Keratinocyte (primary cell): Measurements from ENCODE around the gene AGBL3.

Experiments used
- CTCF ChIP-seq, 3 experiments: IDR thresholded peaks in 1 of 3; conservative IDR thresholded peaks in 1 of 3; optimal IDR thresholded peaks in 1 of 3; 2 replicates in 2 of 3; 3 replicates in 1 of 3; pipeline versions ENCODE3 to v1.5.1; 2011; ENCODE audit warnings: low read length in 3 of 3, mild to moderate bottlenecking in 3 of 3, moderate library complexity in 2 of 3, control low read depth in 1 of 3, inconsistent platforms in 1 of 3; ENCODE audit not compliant: insufficient read depth in 2 of 3; ENCODE audit errors: extremely low read depth in 1 of 3
- EZH2 ChIP-seq: IDR thresholded peaks from one replicate; pipeline ENCODE4 v1.6.1; 2012; ENCODE audit warnings: inconsistent platforms, mild to moderate bottlenecking, low read length, moderate library complexity

GRCh38 chr7:134992626-134993179, 6.4 kb downstream of the AGBL3 start:
- TF ChIP-seq CTCF (optimal IDR thresholded peaks at IDR 0.05 in 1 of 3, IDR thresholded peaks at IDR 0.05 in 1 of 3, conservative IDR thresholded peaks at IDR 0.05 in 1 of 3; ENCODE audit: extremely low read depth in 1 of 3, insufficient read depth in 2 of 3, low read length in 3 of 3) (no peak), EZH2 (no peak)
